Prostate gland (tissue), 2 donors: ENCODE data around the gene RBM8A.

Experiments
- POLR2A ChIP-seq: fragments of 450-650 bp; IDR thresholded peaks from one replicate; pipeline ENCODE4 v1.6.1; 2016; ENCODE audit warnings: antibody characterized with exemption, mild to moderate bottlenecking
- POLR2AphosphoS5 ChIP-seq: sonication (generic); formaldehyde crosslinking; IDR thresholded peaks from one replicate; pipeline ENCODE4 v1.6.1; 2017; ENCODE audit warnings: antibody characterized with exemption
- TF ChIP-seq, protein P1 (sequence below), 4 experiments: fragments of 200-600 bp in 2 of 4; fragments of 450-650 bp in 2 of 4; sonication (generic) in 2 of 4; IDR thresholded peaks; 1 replicate in 3 of 4; 2 replicates in 1 of 4; pipeline ENCODE4 v1.5.1; 2016 to 2019; ENCODE audit warnings: antibody characterized with exemption in 4 of 4, mild to moderate bottlenecking in 2 of 4, moderate library complexity in 2 of 4

GRCh38 chr1:145942871-145943270 is 15.6 kb upstream of the RBM8A start:
- TF ChIP-seq, protein P1, sequence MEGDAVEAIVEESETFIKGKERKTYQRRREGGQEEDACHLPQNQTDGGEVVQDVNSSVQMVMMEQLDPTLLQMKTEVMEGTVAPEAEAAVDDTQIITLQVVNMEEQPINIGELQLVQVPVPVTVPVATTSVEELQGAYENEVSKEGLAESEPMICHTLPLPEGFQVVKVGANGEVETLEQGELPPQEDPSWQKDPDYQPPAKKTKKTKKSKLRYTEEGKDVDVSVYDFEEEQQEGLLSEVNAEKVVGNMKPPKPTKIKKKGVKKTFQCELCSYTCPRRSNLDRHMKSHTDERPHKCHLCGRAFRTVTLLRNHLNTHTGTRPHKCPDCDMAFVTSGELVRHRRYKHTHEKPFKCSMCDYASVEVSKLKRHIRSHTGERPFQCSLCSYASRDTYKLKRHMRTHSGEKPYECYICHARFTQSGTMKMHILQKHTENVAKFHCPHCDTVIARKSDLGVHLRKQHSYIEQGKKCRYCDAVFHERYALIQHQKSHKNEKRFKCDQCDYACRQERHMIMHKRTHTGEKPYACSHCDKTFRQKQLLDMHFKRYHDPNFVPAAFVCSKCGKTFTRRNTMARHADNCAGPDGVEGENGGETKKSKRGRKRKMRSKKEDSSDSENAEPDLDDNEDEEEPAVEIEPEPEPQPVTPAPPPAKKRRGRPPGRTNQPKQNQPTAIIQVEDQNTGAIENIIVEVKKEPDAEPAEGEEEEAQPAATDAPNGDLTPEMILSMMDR (IDR thresholded peaks at IDR 0.05) = no peak
- TF ChIP-seq POLR2A (no peak), POLR2AphosphoS5 (no peak)
